Transverse colon (tissue), 4 donors: ENCODE results near the gene PALS2.

Experiments used
- CTCF ChIP-seq, 5 experiments: fragments of 200-600 bp in 3 of 5; fragments of 450-650 bp in 2 of 5; sonication (generic) in 3 of 5; IDR thresholded peaks; 1 replicate in 2 of 5; 2 replicates in 3 of 5; pipeline ENCODE4 v1.5.1; 2016 to 2017; ENCODE audit warnings: antibody characterized with exemption in 5 of 5, inconsistent platforms in 3 of 5, mild to moderate bottlenecking in 2 of 5, moderate library complexity in 1 of 5
- EP300 ChIP-seq: sonication (generic); formaldehyde crosslinking; IDR thresholded peaks from one replicate; pipeline ENCODE4 v1.6.1; 2017; ENCODE audit warnings: antibody characterized with exemption, low read depth
- POLR2A ChIP-seq: fragments of 450-650 bp; IDR thresholded peaks from one replicate; pipeline ENCODE4 v1.6.1; 2016; ENCODE audit warnings: antibody characterized with exemption, mild to moderate bottlenecking, moderate library complexity
- POLR2AphosphoS5 ChIP-seq, 3 donors: sonication (generic); formaldehyde crosslinking; IDR thresholded peaks; one replicate each; pipeline ENCODE4 v1.6.1; 2016; ENCODE audit warnings: antibody characterized with exemption in 3 of 3

- no peak for TF ChIP-seq CTCF (IDR thresholded peaks at IDR 0.05)
- no peak for TF ChIP-seq POLR2AphosphoS5 (IDR thresholded peaks at IDR 0.05)
- no peak for TF ChIP-seq POLR2A
- no peak for TF ChIP-seq EP300
Measured at GRCh38 chr7:24560772-24561171, 12.5 kb upstream of the PALS2 start.
